Measurements from ENCODE around the gene CARM1. TPM values are rescaled to one million over a fixed set of nuclear protein-coding genes. Genes with fewer than 3 reads are reported as not detected.

CARM1 gene
- total RNA-seq, 1 experiment from 2014 or later: 63.7 TPM

- DNase-seq: no peak
- POLR2A ChIA-PET (ENCODE audit: unreplicated experiment): no interaction called here
- no peaks in the 10 kb centered on the region for H3K9me2 ChIP-seq (ENCODE audit: insufficient read depth)
- TF ChIP-seq, protein P1, sequence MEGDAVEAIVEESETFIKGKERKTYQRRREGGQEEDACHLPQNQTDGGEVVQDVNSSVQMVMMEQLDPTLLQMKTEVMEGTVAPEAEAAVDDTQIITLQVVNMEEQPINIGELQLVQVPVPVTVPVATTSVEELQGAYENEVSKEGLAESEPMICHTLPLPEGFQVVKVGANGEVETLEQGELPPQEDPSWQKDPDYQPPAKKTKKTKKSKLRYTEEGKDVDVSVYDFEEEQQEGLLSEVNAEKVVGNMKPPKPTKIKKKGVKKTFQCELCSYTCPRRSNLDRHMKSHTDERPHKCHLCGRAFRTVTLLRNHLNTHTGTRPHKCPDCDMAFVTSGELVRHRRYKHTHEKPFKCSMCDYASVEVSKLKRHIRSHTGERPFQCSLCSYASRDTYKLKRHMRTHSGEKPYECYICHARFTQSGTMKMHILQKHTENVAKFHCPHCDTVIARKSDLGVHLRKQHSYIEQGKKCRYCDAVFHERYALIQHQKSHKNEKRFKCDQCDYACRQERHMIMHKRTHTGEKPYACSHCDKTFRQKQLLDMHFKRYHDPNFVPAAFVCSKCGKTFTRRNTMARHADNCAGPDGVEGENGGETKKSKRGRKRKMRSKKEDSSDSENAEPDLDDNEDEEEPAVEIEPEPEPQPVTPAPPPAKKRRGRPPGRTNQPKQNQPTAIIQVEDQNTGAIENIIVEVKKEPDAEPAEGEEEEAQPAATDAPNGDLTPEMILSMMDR (conservative IDR thresholded peaks at IDR 0.05): no peak
- no peak for TF ChIP-seq EZH2 (IDR thresholded peaks at IDR 0.05; ENCODE audit: low read depth)
- BruUV-seq (replicated peaks): no TSS peak
- H3F3A ChIP-seq (ENCODE audit: insufficient read depth, low read depth): peaks cover 7% of the 10 kb centered on the region; the same call in 1 of the 2 replicates
- CTCF ChIA-PET: no interaction called here
- 0 out of 2 replicates have a peak, but pooled peaks cover 9% of the 10 kb centered on the region for H3K4me1 ChIP-seq (replicated peaks; ENCODE audit: insufficient read depth)
- no peak overlapping the region for H2AFZ ChIP-seq
- H3K9me3 ChIP-seq (ENCODE audit: insufficient read depth, low read depth): no peaks in the 10 kb centered on the region
- H3K27me3 ChIP-seq (ENCODE audit: insufficient read depth, low read depth): no peaks in the 10 kb centered on the region
- no peak overlapping the region for H3K27ac ChIP-seq
- no peak overlapping the region for H3K4me2 ChIP-seq
- intact Hi-C loops (cut with micrococcal nuclease; ENCODE audit: unreplicated experiment): no loop called here
- H3K4me3 ChIP-seq: no peak overlapping the region
- H3K36me3 ChIP-seq (ENCODE audit: low read depth): no peaks in the 10 kb centered on the region
- H4K20me1 ChIP-seq (ENCODE audit: insufficient read depth): peaks cover 31% of the 10 kb centered on the region
- peaks cover 64% of the 10 kb centered on the region for H3K79me2 ChIP-seq (ENCODE audit: low read depth)
Measured at GRCh38 chr19:10892256-10892655, 20.9 kb downstream of the CARM1 start.

DNA sequence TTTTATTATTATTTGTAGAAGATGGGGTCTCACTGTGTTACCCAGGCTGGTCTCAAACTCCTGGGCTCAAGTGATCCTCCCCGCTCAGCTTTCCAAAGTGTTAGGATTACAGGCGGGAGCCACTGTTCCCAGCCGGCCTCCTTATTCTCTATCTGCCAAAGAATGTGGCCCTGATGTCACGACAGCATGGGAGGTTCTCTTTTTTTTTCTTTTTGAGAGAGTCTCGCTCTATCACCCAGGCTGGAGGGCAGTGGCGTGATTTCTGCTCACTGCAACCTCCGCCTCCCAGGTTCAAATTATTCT lies 23.5 kb downstream of the CARM1 start:
- no peak for DNase-seq
- Histone ChIP-seq H2AFZ (no peak overlapping the region), H3K79me2 (ENCODE audit: low read depth) (peaks cover 60% of the 10 kb centered on the region), H3F3A (ENCODE audit: insufficient read depth, low read depth) (peaks cover 28% of the 10 kb centered on the region), H3K4me2 (no peak overlapping the region), H3K9me3 (ENCODE audit: insufficient read depth, low read depth) (no peaks in the 10 kb centered on the region), H3K27me3 (ENCODE audit: insufficient read depth, low read depth) (no peaks in the 10 kb centered on the region), H3K36me3 (ENCODE audit: low read depth) (no peaks in the 10 kb centered on the region), H3K4me3 (no peak overlapping the region), H3K9me2 (ENCODE audit: insufficient read depth) (no peaks in the 10 kb centered on the region), H4K20me1 (ENCODE audit: insufficient read depth) (peaks cover 47% of the 10 kb centered on the region), H3K27ac (no peak overlapping the region), H3K4me1 (replicated peaks; ENCODE audit: insufficient read depth) (peaks cover 32% of the 10 kb centered on the region)
- intact Hi-C loops (cut with micrococcal nuclease; ENCODE audit: unreplicated experiment): no loop called here
- ChIA-PET POLR2A (ENCODE audit: unreplicated experiment) (no interaction called here), CTCF (no interaction called here)
- TF ChIP-seq, protein P1 (conservative IDR thresholded peaks at IDR 0.05): no peak
- no peak for TF ChIP-seq EZH2 (IDR thresholded peaks at IDR 0.05; ENCODE audit: low read depth)
- BruUV-seq (replicated peaks): no TSS peak

GRCh38 chr19:10895363-10895762 lies 24.0 kb downstream of the CARM1 start:
- Histone ChIP-seq H3K27ac (no peak overlapping the region), H3F3A (ENCODE audit: insufficient read depth, low read depth) (peaks cover 33% of the 10 kb centered on the region), H2AFZ (no peak overlapping the region), H3K27me3 (ENCODE audit: insufficient read depth, low read depth) (no peaks in the 10 kb centered on the region), H4K20me1 (ENCODE audit: insufficient read depth) (peaks cover 52% of the 10 kb centered on the region), H3K79me2 (ENCODE audit: low read depth) (peaks cover 65% of the 10 kb centered on the region), H3K36me3 (ENCODE audit: low read depth) (no peaks in the 10 kb centered on the region), H3K9me3 (ENCODE audit: insufficient read depth, low read depth) (no peaks in the 10 kb centered on the region), H3K4me3 (no peak overlapping the region), H3K9me2 (ENCODE audit: insufficient read depth) (no peaks in the 10 kb centered on the region), H3K4me2 (no peak overlapping the region), H3K4me1 (replicated peaks; ENCODE audit: insufficient read depth) (peaks cover 37% of the 10 kb centered on the region)
- no peak for DNase-seq
- BruUV-seq (replicated peaks): no TSS peak
- TF ChIP-seq EZH2 (IDR thresholded peaks at IDR 0.05; ENCODE audit: low read depth): no peak
- TF ChIP-seq, protein P1 (conservative IDR thresholded peaks at IDR 0.05): no peak
- intact Hi-C loops (cut with micrococcal nuclease; ENCODE audit: unreplicated experiment): no loop called here
- CTCF ChIA-PET: no interaction called here
- POLR2A ChIA-PET (ENCODE audit: unreplicated experiment): no interaction called here
